GM08714 (cell line): ENCODE measurements around the gene DUSP7.

Experiments
- H3K4me3 ChIP-seq: fragments of 200-500 bp; sonication (Bioruptor generic); 2 replicates; pipeline ENCODE4 v1.5.1; 2014; ENCODE audit warnings: mild to moderate bottlenecking, low read length, inconsistent platforms
- ZNF274 ChIP-seq: IDR thresholded peaks from 2 replicates; pipeline ENCODE4 v1.6.1; 2012; ENCODE audit warnings: mild to moderate bottlenecking, low read depth, low read length

The DUSP7 gene

DNA sequence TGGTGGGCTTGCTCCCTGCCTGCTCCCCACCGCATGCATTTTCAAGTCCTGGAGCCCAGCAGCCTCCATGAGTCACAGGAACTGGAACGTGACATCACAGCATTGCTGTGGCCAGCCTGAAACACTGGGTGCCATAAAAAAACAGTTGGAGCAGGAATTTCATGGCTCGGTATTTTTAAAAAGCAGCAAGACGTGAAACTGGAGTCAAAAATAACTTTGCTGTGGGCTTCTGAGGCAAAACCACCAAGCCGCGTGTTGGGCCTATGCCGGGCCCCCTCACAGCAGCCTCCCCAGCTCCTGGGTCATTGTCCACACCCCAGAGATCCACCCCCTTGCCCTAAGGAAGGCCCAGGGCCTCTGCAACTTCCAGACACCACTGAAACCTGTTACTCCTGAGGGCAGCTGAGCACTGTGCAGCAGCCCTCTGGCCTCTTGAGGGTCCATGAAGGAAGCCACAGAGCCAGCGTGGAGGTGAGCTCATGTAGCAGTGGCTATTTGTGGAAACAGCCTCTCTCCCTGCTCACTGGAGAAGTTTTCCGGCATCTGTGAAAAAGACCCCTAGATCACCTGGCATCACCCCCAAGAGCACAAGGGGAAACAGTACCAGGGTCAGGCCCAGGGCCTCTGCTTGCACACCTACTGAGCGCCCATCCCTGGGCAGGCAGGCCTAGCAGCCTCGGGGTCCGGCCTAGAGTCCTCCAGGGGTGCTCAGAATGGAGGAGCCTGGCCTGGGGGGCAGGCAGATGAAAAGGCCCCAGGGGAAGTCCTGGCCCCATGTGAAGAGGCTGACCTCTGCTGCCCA, 34.0 kb upstream of the DUSP7 start:
- no peak overlapping the region for H3K4me3 ChIP-seq
- TF ChIP-seq ZNF274: no peak

DNA sequence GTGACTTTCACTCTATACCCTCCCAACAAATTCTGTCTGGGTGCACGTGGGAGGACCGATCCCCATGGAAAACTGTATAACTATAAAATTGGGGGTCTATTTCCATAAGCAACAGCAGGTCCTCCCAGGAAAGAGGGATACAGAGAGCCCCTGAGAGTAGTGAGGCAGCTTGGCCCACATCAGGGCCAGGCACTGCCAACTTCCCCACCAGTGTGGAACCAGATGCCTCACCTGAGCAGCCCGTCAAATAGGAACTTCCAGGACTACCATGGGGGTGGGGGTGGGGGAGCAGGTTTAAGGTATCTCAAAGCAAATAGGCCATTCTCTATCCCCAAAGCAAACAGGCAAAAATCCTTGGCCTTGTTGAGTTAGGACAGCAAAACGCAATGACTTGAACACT, 33.3 kb upstream of the DUSP7 start:
- TF ChIP-seq ZNF274: no peak
- no peak overlapping the region for H3K4me3 ChIP-seq

DNA sequence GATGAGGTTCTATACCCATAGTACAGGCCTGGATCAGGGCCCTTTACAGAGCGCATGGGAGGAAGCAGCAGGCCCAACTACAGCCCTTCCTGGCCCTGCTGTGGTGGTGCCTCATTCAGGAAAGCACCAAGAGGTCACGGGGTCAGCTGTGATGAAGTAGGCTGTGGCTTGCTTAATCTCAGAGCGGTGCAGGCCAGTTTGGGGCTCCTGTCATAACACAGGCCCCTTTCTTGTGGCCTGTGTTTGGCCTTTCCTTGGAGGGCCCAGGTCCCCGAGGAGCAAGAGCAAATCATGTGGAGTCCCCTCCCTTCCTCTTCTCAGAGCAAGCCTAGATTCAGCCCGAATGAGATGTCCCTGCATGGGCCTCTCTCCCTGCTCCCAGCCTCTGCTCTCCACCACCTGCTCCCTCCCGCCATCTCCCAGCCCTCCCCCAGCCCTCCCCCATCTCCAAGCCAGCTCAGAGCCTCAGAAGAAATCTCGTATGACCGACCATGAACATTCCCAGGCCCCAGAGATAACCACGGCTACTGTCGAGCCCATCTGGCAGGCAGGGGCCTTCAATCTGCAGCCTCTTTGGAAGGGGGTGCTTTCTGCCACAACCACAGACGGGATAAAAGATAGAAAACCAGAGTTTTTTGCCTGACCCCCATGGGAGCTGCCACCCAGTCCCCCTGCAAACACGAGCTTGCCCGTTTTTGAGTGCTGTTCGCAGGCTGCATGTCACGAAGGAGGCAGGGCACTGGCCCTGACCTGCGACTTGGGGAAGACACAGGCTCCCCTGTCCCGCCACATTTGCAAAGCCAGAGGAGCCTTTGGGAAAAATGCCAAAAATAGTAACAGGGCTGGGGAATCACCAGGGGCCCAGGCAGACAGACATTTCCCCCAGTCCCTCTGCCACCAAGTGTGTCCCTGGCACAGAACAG, 32.3 kb upstream of the DUSP7 start:
- no peak for TF ChIP-seq ZNF274
- H3K4me3 ChIP-seq: no peak overlapping the region

DNA sequence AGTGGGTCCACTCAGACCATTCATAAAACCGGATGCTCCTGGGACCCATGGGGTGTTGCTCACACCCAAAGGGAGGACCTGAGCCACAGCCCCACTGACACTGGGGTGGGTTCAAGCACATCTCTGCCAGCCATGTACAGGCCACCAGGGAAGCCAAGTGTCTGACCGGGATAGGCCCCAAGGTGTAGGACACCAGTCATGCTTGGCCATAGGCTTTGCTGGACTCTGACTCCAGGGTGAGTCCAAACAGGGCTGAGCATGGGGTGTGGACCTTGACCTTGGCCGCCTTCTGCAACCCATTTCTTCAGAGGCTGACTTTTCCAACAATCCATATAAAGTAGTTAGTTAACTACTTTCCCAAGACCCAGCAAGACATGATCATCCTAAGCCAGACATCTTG, 31.4 kb upstream of the DUSP7 start:
- TF ChIP-seq ZNF274: no peak
- H3K4me3 ChIP-seq: no peak overlapping the region

DNA sequence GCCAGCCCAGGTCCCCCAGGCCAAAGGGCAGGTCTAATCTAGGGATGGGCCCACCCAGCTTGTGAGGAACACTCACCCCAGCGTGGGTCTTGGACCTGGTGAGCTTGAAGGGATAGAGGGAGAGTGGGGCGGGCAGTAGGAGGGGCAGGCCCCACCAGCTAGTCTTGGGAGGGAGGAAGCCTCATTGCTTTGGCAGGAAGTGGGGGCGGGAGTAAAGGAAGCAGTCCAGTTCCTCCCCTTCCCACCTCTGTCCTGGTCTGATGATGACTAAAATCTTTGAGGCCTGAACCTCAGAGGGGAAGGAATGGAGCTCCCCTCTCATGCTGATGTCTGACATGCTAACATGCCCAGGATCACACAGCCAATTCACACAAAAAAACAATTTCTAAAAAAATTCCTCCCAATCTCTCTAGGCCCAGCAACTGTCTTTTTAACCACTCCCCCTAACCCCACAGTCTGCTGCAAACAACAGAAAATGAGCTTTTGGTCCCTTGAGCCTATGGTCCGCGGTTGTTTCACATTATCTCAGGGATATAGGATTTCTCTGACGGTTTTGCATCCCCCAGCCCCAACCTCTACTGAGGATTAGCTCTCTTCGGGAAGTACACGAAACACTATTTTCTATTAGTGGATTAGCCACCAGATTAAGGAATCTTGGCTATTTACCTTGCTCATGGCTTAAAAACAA, 30.7 kb upstream of the DUSP7 start:
- TF ChIP-seq ZNF274: no peak

DNA sequence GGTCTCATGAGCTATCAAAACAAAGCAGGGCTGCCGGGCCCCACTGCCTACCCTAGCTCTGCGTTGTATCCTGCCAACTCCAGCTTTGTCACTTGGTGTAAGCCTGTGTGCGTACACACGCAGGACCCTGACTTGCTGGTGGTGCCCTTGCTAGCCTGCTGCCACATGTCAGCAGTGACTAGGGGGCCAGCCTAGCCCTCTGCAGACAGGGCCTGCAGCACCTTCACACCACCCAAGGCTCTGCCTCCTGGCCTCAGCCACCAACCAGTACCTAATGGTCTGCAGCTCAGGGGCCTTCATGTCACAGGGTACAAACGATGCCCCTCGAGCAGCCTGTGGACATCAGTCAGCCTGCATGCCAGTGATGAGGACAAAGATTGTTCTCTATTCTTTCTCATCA, 30.1 kb upstream of the DUSP7 start:
- TF ChIP-seq ZNF274: no peak
- no peak overlapping the region for H3K4me3 ChIP-seq

More for the DNA sequence above, 30.7 kb upstream of the DUSP7 start:
- H3K4me3 ChIP-seq: no peak overlapping the region

DNA sequence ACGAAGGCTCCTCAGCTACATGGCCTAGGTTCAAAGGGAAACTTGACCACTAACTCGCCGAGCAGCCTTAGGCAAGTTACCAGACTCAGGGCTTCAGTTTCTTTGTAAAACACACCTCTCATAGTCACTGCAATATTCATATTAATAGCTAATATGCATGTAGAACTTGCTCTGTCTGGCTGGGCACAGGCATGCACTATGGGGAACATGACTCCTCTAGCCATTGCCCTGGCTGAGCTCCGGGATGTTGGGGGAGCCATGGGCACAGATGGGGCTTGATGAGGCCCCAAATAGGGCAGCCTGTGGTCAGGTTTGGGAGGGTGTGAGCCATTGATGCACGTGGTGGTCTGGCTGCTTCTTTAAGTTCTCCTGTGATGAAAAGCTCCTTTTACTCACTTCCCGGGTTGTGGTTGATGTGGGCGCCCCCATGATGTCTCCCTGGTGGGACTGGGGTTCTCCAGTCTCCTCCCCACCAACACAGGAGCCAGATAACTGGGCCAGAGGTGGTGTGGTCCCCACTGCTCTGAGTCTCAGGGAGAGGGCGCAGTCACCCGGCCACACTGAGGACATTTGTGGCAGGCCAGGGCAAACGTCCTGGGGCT, 29.4 kb upstream of the DUSP7 start:
- no peak overlapping the region for H3K4me3 ChIP-seq

DNA sequence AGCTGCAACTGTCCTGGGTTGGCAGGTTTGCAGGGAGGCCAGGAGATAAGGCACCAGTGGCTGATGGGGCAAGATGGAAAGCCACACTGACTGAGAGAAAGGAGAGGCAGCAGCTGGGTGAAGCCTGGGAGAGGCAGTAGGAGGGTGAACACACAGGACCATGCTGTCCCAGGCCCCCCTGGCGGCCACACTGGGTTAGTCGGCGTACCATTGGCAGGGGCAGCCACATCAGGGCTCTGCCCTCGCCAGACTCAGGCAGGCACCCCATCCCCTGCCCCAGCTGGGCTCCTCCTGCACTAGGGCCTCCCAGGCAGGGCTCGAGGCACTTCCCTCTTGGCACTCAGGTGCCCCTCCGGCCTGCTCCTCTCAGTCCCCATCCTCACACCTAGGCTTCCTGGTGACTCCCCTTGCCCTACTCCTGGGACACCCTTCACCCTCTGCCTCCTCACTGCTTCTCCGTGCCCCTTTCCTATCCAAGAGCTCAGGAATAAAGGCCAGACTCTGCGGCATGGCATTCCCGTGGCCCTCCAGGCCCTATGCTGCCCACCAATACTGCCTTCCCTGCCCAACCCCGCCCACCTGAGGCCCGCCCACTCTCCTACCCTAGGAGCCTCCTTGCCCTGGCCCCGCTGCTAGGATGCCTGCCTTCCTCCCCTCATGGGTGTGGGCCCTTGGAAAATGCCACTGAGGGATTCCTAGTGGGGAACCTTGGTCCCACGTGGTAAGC, 28.7 kb upstream of the DUSP7 start:
- TF ChIP-seq ZNF274: no peak
- H3K4me3 ChIP-seq: no peak overlapping the region

More for the DNA sequence above, 29.4 kb upstream of the DUSP7 start:
- TF ChIP-seq ZNF274: no peak

DNA sequence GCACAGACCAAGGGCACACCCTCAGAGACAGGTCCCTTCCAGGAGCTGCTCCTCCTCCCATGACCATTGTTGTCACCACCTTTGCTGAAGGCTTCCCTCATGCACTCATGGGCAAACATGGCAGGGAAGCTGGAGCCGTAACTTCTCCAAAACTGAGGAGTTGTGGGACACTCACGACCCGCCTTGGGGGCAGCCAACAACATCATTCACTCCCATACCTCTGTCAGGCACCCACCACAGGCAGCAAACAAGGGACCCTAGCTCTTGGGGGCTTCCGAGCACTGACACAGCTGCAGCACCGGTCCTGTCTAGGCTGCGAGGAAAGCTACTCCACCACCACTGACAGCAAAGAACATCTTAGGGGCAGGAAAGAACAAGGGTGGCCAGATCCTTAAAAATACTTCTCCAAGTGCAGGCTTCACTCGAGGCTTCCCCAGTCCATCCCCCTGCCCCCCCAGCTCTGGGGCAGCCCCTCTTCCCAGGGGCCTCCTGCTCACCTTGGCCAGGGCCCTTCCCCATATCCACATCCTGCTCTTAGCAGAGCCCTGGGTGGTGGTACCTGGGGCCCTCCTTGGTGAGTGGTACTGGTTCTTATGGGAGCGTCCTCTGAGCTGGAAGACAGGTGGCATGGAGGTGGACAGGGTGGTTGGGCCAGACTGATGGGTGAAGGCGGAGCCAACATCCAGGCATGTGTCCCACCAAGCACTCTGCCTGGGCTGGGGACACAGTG, 28.0 kb upstream of the DUSP7 start:
- TF ChIP-seq ZNF274: no peak
- no peak overlapping the region for H3K4me3 ChIP-seq

DNA sequence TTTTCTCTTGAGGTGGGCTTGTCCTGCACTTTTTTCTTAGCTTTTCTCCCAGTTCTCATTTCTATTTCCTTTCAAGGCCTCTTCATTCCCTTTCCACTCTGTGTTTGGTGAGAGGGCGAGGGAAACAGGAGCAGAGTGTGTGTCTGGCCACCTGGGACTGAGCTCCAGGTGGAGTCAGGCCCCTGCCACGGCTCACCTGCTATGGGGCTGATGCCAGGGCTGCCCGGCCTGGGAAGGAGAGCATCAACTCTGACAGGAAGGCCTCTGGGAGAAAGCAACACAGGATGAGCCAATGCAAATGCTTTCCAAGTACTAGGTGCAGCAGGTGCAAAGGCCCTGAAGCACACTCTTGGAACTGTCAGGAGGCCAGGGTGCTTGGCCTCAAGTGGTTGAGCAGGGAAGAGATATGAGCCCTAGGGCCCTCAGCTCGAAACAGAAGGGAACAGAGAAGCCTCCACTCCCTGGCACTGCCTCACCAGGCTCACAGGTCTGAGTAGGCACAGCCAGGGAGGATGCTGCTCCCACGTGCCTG, 27.3 kb upstream of the DUSP7 start:
- no peak overlapping the region for H3K4me3 ChIP-seq
- no peak for TF ChIP-seq ZNF274

DNA sequence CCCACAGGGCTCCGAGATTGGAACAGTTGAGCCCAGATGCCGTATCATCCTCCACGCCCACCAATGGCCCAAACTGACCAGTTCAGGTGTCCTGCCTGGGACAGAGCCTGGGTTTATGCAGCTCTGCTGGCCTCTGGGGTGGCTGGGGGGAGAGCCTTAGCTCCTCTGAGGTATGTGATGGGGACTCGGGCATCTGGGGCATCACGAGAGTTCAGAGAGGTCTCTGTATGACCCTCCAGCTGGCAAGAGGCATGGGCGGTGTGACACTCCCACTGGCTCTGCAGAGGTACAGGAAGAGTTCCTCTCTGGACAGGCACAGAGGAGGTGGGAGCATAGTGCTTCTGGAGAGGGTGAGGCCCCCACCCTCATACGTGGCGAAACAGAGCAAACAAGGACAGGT, 26.6 kb upstream of the DUSP7 start:
- no peak overlapping the region for H3K4me3 ChIP-seq
- TF ChIP-seq ZNF274: no peak

DNA sequence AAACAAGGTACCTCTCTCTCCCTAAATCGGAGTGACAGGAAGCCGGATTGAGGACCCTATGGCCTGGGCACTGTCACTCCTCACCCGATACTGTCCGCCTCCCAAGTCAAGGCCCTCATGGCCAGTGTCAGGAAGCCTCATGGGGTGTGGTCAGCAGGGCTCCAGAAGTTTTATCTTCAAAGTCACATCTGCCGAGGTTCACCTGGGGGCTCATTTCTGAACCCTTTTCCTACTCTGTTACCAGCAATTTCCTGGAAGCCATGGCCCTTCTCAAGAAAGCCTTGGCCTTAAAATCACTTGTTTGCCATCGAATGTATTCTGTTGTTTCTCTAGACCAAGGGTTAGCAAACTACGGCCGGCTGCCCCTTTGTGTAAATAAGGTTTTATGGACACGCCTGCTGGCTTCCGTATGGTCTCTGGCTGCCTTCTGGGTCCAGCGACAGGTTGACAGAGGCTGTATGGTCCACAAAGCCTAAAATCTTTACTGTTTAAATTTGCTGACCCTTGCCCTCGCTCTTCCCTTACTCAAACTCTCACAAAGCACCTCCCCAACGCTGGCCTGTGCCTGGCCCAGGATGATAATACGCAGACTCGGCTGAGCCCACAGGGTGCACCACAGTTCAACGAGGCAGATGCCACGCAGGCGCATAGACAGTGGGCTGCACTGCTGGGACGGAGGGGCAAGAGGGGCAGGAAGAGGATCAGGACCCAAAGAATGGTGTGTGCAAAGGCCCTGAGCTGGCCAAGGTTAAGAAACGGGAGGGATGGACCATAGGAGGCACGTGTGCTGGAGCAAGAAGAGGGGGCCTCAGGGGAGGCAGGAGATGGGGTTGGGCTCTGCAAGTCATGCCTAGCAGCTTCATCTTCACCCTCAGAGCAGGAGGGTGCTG, 24.7 kb upstream of the DUSP7 start:
- no peak for TF ChIP-seq ZNF274
- H3K4me3 ChIP-seq: no peak overlapping the region
